MM.1S (cell line): ENCODE measurements around the gene NUTM1.

Experiments
- DNase-seq: peaks from one replicate; pipeline ENCODE4 v3.0.0-alpha.2; 2015
- H2AFZ ChIP-seq: fragments of 300-600 bp; sonication (generic); 2 replicates; pipeline ENCODE4 v1.6.0; 2016; ENCODE audit warnings: antibody characterized with exemption, low read length
- H3F3A ChIP-seq: fragments of 300-600 bp; sonication (generic); 2 replicates; pipeline ENCODE4 v1.6.1; 2016; ENCODE audit warnings: mild to moderate bottlenecking, antibody characterized with exemption, low read length, moderate library complexity, mixed read lengths; ENCODE audit not compliant: insufficient read depth
- H3K27ac ChIP-seq: fragments of 300-600 bp; sonication (generic); 2 replicates; pipeline ENCODE4 v1.5.1; 2016; ENCODE audit warnings: mild to moderate bottlenecking, low read length
- H3K27me3 ChIP-seq: fragments of 300-600 bp; sonication (generic); replicated peaks from 2 replicates; pipeline ENCODE4 v1.6.0; 2016; ENCODE audit warnings: low read length; ENCODE audit not compliant: insufficient read depth
- H3K36me3 ChIP-seq: fragments of 300-600 bp; sonication (generic); replicated peaks from 2 replicates; pipeline ENCODE4 v1.6.1; 2016; ENCODE audit warnings: mild to moderate bottlenecking, low read length, mixed read lengths; ENCODE audit not compliant: insufficient read depth
- H3K4me1 ChIP-seq: fragments of 300-600 bp; sonication (generic); 2 replicates; pipeline ENCODE4 v1.6.1; 2016; ENCODE audit warnings: low read length, mixed read lengths
- H3K4me2 ChIP-seq: fragments of 300-600 bp; sonication (generic); 2 replicates; pipeline ENCODE4 v1.6.0; 2016; ENCODE audit warnings: low read depth, low read length
- H3K4me3 ChIP-seq: fragments of 300-600 bp; sonication (generic); 2 replicates; pipeline ENCODE4 v1.5.1; 2016; ENCODE audit warnings: low read length, mixed read lengths
- H3K79me2 ChIP-seq: fragments of 300-600 bp; sonication (generic); 2 replicates; pipeline ENCODE4 v1.6.1; 2016; ENCODE audit warnings: mixed run types, low read length, mixed read lengths
- H3K9ac ChIP-seq: fragments of 300-600 bp; sonication (generic); 2 replicates; pipeline ENCODE4 v1.6.1; 2016; ENCODE audit warnings: low read length, mixed read lengths
- H3K9me2 ChIP-seq: fragments of 300-600 bp; sonication (generic); replicated peaks from 2 replicates; pipeline ENCODE4 v1.6.1; 2016; ENCODE audit warnings: mild to moderate bottlenecking, low read length, mixed read lengths; ENCODE audit not compliant: insufficient read depth
- H3K9me3 ChIP-seq: fragments of 300-600 bp; sonication (generic); replicated peaks from 2 replicates; pipeline ENCODE4 v1.6.1; 2016; ENCODE audit warnings: mild to moderate bottlenecking, low read length, mixed read lengths; ENCODE audit not compliant: insufficient read depth
- H4K20me1 ChIP-seq: fragments of 300-600 bp; sonication (generic); 2 replicates; pipeline ENCODE4 v1.6.1; 2016; ENCODE audit warnings: mild to moderate bottlenecking, low read length, moderate library complexity, mixed read lengths; ENCODE audit not compliant: insufficient read depth
- EZH2 ChIP-seq: fragments of 300-600 bp; sonication (generic); optimal IDR thresholded peaks from 2 replicates; pipeline ENCODE3; 2017; ENCODE audit warnings: low read depth, mild to moderate bottlenecking, antibody characterized with exemption, low read length, mixed read lengths
- EZH2phosphoT487 ChIP-seq: fragments of 300-600 bp; sonication (generic); IDR thresholded peaks from 2 replicates; pipeline ENCODE4 v1.6.1; 2018; ENCODE audit warnings: antibody characterized with exemption, low read length
- TF ChIP-seq, protein P1 (sequence below): fragments of 300-600 bp; sonication (generic); IDR thresholded peaks from 2 replicates; pipeline ENCODE4 v1.5.1; 2016; ENCODE audit warnings: antibody characterized with exemption, low read length, mixed read lengths

NUTM1 gene

DNA sequence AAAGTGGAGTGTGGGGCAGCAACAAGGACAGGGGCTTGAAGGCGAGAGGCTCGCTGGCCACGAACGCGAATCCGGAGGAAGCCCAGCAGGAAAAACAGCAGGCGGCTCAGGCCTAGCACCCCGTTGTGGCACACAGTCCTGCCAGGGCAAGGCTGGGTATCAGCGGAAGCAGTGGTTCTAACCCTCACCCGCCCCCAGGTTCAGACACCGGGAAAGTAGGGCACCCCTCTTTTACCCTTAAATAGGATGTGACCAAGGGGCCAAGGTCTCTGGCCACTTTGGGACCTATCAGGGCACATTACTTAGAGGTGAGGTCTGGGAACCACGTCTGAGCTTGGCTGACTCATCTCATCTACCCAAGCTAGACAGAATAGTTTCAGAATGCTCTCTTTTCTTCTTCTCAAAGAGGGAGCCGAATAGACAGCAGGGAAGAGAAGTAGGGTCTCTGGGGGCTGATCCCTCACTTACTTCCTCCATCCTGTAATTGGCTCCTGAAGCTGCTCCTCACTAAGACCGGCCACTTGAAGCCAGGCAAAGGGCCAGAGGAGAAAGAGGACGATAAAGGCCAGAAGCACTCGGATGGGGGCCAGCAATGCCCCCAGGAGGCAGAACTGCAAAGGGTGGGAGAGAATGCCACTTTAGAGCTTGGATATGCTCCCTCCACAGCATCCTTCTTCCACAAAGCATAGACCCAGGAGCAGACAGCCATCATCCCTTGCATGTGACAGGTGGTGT lies 22.1 kb downstream of the NUTM1 start:
- Histone ChIP-seq H4K20me1 (no peaks in the 10 kb centered on the region), H3K9ac (peak overlapping the region; percentile 78), H3K9me2 (no peaks in the 10 kb centered on the region), H3K4me2 (peak overlapping the region; percentile 90), H3K36me3 (no peaks in the 10 kb centered on the region), H3F3A (peaks cover 35% of the 10 kb centered on the region), H2AFZ (no peak overlapping the region), H3K27ac (peak overlapping the region; percentile 81; the same call in 1 of the 2 replicates), H3K4me1 (peaks cover 13% of the 10 kb centered on the region), H3K4me3 (peak overlapping the region; percentile 94), H3K9me3 (no peaks in the 10 kb centered on the region), H3K27me3 (no peaks in the 10 kb centered on the region), H3K79me2 (peaks cover 47% of the 10 kb centered on the region)
- TF ChIP-seq, protein P1, sequence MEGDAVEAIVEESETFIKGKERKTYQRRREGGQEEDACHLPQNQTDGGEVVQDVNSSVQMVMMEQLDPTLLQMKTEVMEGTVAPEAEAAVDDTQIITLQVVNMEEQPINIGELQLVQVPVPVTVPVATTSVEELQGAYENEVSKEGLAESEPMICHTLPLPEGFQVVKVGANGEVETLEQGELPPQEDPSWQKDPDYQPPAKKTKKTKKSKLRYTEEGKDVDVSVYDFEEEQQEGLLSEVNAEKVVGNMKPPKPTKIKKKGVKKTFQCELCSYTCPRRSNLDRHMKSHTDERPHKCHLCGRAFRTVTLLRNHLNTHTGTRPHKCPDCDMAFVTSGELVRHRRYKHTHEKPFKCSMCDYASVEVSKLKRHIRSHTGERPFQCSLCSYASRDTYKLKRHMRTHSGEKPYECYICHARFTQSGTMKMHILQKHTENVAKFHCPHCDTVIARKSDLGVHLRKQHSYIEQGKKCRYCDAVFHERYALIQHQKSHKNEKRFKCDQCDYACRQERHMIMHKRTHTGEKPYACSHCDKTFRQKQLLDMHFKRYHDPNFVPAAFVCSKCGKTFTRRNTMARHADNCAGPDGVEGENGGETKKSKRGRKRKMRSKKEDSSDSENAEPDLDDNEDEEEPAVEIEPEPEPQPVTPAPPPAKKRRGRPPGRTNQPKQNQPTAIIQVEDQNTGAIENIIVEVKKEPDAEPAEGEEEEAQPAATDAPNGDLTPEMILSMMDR: no peak
- TF ChIP-seq EZH2phosphoT487: no peak
- TF ChIP-seq EZH2: no peak
- no peak for DNase-seq

- H3K79me2 ChIP-seq: peaks cover 47% of the 10 kb centered on the region
- H3K4me2 ChIP-seq: peak overlapping the region; percentile 90
- peak overlapping the region; percentile 81; the same call in 1 of the 2 replicates for H3K27ac ChIP-seq
- peak overlapping the region; percentile 94 for H3K4me3 ChIP-seq
- no peak for TF ChIP-seq EZH2phosphoT487
- no peak for TF ChIP-seq EZH2
- TF ChIP-seq, protein P1: no peak
- H3K9me2 ChIP-seq: no peaks in the 10 kb centered on the region
- H3K27me3 ChIP-seq: no peaks in the 10 kb centered on the region
- H3K9ac ChIP-seq: peak overlapping the region; percentile 78
- H3K36me3 ChIP-seq: no peaks in the 10 kb centered on the region
- H4K20me1 ChIP-seq: no peaks in the 10 kb centered on the region
- H3K9me3 ChIP-seq: no peaks in the 10 kb centered on the region
- DNase-seq: peak; percentile 66
- H2AFZ ChIP-seq: peak overlapping the region; percentile 26
- H3K4me1 ChIP-seq: peaks cover 13% of the 10 kb centered on the region
- peaks cover 36% of the 10 kb centered on the region for H3F3A ChIP-seq
These were observed 22.7 kb downstream of the NUTM1 start for GRCh38 chr15:34365836-34366235.

GRCh38 chr15:34366271-34367065 lies 23.4 kb downstream of the NUTM1 start:
- H3F3A ChIP-seq: peaks cover 36% of the 10 kb centered on the region
- peak overlapping the region; percentile 90 for H3K4me2 ChIP-seq
- no peaks in the 10 kb centered on the region for H3K9me3 ChIP-seq
- peak overlapping the region; percentile 81; the same call in 1 of the 2 replicates for H3K27ac ChIP-seq
- peak overlapping the region; percentile 78 for H2AFZ ChIP-seq
- no peaks in the 10 kb centered on the region for H3K9me2 ChIP-seq
- peak; percentile 63 for DNase-seq
- peaks cover 47% of the 10 kb centered on the region for H3K79me2 ChIP-seq
- H4K20me1 ChIP-seq: no peaks in the 10 kb centered on the region
- TF ChIP-seq, protein P1: no peak
- TF ChIP-seq EZH2 (no peak), EZH2phosphoT487 (no peak)
- H3K4me1 ChIP-seq: peaks cover 13% of the 10 kb centered on the region
- peak overlapping the region; percentile 94 for H3K4me3 ChIP-seq
- peak overlapping the region; percentile 78 for H3K9ac ChIP-seq
- no peaks in the 10 kb centered on the region for H3K36me3 ChIP-seq
- no peaks in the 10 kb centered on the region for H3K27me3 ChIP-seq
